IMR-90 (cell line): ENCODE results near the gene CDX4. TPM values are rescaled to one million over a fixed set of nuclear protein-coding genes. Genes with fewer than 3 reads are reported as not detected.

ENCODE experiments used
- ATAC-seq: fragments of 200-7000 bp; cut with Tn5 transposase; 2 replicates; pipeline ENCODE4 v1.9.1; 2020; ENCODE audit warnings: low read depth, mild to moderate bottlenecking, moderate library complexity
- BruUV-seq: library from RNA; stranded (reverse); fragments of 400-500 nt; replicated peaks from 2 replicates; lab custom pipeline; 2021; lab: Mats Ljungman, UMichigan
- CTCF ChIA-PET: fragments of 300-600 bp; formaldehyde crosslinking; extraction: SDS; loops from one replicate; lab custom pipeline; 2021; ENCODE audit warnings: antibody characterized with exemption; lab: Yijun Ruan, JAX
- POLR2A ChIA-PET: fragments of 300-600 bp; sonication (Branson Sonifier 250); formaldehyde crosslinking; loops from one replicate; lab custom pipeline; 2022; ENCODE audit warnings: antibody characterized with exemption; ENCODE audit not compliant: unreplicated experiment; lab: Charles Lee
- DNase-seq: peaks from one replicate; pipeline ENCODE4 v3.0.0; 2013
- H2AFZ ChIP-seq: replicated peaks from 2 replicates; pipeline ENCODE3; 2013; ENCODE audit warnings: low read length, mild to moderate bottlenecking; ENCODE audit not compliant: poor library complexity
- H2AK5ac ChIP-seq: 2 replicates; pipeline ENCODE4 v1.6.1; 2013; ENCODE audit warnings: low read depth, low read length, inconsistent platforms
- H2AK9ac ChIP-seq: replicated peaks from 2 replicates; pipeline ENCODE3; 2013; ENCODE audit warnings: mild to moderate bottlenecking, low read depth, low read length, moderate library complexity; ENCODE audit not compliant: poor library complexity
- H2BK120ac ChIP-seq: 2 replicates; pipeline ENCODE4 v1.6.1; 2013; ENCODE audit warnings: low read depth, low read length, inconsistent platforms
- H2BK15ac ChIP-seq: 3 replicates; pipeline ENCODE4 v1.6.1; 2013; ENCODE audit warnings: low read depth, low read length, inconsistent platforms
- H2BK20ac ChIP-seq: 2 replicates; pipeline ENCODE4 v1.6.1; 2013; ENCODE audit warnings: low read depth, mild to moderate bottlenecking, inconsistent platforms, low read length, moderate library complexity
- H2BK5ac ChIP-seq: 2 replicates; pipeline ENCODE4 v1.6.1; 2013; ENCODE audit warnings: mild to moderate bottlenecking, low read depth, low read length, inconsistent platforms; ENCODE audit not compliant: poor library complexity, severe bottlenecking
- H3K14ac ChIP-seq: replicated peaks from 2 replicates; pipeline ENCODE4 v1.6.1; 2013; ENCODE audit warnings: low read depth, low read length, inconsistent platforms
- H3K18ac ChIP-seq: 2 replicates; pipeline ENCODE4 v1.6.1; 2013; ENCODE audit warnings: low read depth, low read length, control low read depth
- H3K23ac ChIP-seq: 2 replicates; pipeline ENCODE4 v1.6.1; 2013; ENCODE audit warnings: low read depth, low read length, inconsistent platforms
- H3K27ac ChIP-seq: 2 replicates; pipeline ENCODE4 v1.5.1; 2013; ENCODE audit warnings: mild to moderate bottlenecking, control low read depth, low read length; ENCODE audit not compliant: insufficient read depth
- H3K27me3 ChIP-seq: 2 replicates; pipeline ENCODE4 v1.6.1; 2013; ENCODE audit warnings: low read length; ENCODE audit not compliant: control insufficient read depth, insufficient read depth
- H3K36me3 ChIP-seq: 2 replicates; pipeline ENCODE4 v1.6.1; 2013; ENCODE audit warnings: low read length, mixed read lengths; ENCODE audit not compliant: control insufficient read depth, insufficient read depth
- H3K4ac ChIP-seq: 2 replicates; pipeline ENCODE4 v1.6.1; 2013; ENCODE audit warnings: low read depth, low read length, inconsistent platforms
- H3K4me1 ChIP-seq: 2 replicates; pipeline ENCODE4 v1.6.1; 2013; ENCODE audit warnings: low read length, mixed read lengths; ENCODE audit not compliant: control insufficient read depth, insufficient read depth
- H3K4me2 ChIP-seq: 2 replicates; pipeline ENCODE4 v1.6.1; 2013; ENCODE audit warnings: low read depth, mild to moderate bottlenecking, control low read depth, low read length, moderate library complexity
- H3K4me3 ChIP-seq: 2 replicates; pipeline ENCODE4 v1.5.1; 2013; ENCODE audit warnings: low read depth, mild to moderate bottlenecking, control low read depth, low read length, moderate library complexity; ENCODE audit not compliant: insufficient read depth
- H3K56ac ChIP-seq: 2 replicates; pipeline ENCODE4 v1.6.1; 2013; ENCODE audit warnings: low read length, inconsistent platforms; ENCODE audit not compliant: insufficient read depth; ENCODE audit errors: extremely low read depth
- H3K79me1 ChIP-seq, 2 experiments: 2 replicates each; pipeline ENCODE4 v1.6.1; 2013; ENCODE audit warnings: low read length in 2 of 2, inconsistent platforms in 1 of 2, low read depth in 1 of 2
- H3K9ac ChIP-seq: 2 replicates; pipeline ENCODE4 v1.6.1; 2013; ENCODE audit warnings: low read depth, low read length, control low read depth
- H3K9me1 ChIP-seq: 2 replicates; pipeline ENCODE4 v1.6.1; 2013; ENCODE audit warnings: low read length, inconsistent platforms; ENCODE audit not compliant: insufficient read depth
- H3K9me3 ChIP-seq: 2 replicates; pipeline ENCODE4 v1.6.1; 2013; ENCODE audit warnings: low read length; ENCODE audit not compliant: control insufficient read depth, insufficient read depth
- H4K20me1 ChIP-seq: 2 replicates; pipeline ENCODE4 v1.6.1; 2013; ENCODE audit warnings: low read length, inconsistent platforms; ENCODE audit not compliant: insufficient read depth
- H4K5ac ChIP-seq: 2 replicates; pipeline ENCODE4 v1.6.1; 2013; ENCODE audit warnings: mild to moderate bottlenecking, low read depth, low read length, control low read depth
- H4K8ac ChIP-seq, 2 experiments: 2 replicates each; pipeline ENCODE4 v1.6.1; 2013; ENCODE audit warnings: low read depth in 2 of 2, low read length in 2 of 2, control low read depth in 1 of 2, inconsistent platforms in 1 of 2
- H4K91ac ChIP-seq: 2 replicates; pipeline ENCODE4 v1.6.1; 2013; ENCODE audit warnings: low read depth, low read length, inconsistent platforms; ENCODE audit not compliant: insufficient read depth
- BHLHE40 ChIP-seq: fragments of 150-350 bp; IDR thresholded peaks from 2 replicates; pipeline ENCODE4 v1.6.1; 2016; ENCODE audit warnings: mild to moderate bottlenecking, low read depth, low read length
- MAFK ChIP-seq: IDR thresholded peaks from 2 replicates; pipeline ENCODE4 v1.6.1; 2012; ENCODE audit warnings: low read depth, low read length, improper control_type of control experiment
- MXI1 ChIP-seq: IDR thresholded peaks from 2 replicates; pipeline ENCODE4 v1.6.1; 2012; ENCODE audit warnings: low read depth, mild to moderate bottlenecking, low read length, moderate library complexity, borderline replicate concordance
- RCOR1 ChIP-seq: IDR thresholded peaks from 2 replicates; pipeline ENCODE4 v1.6.1; 2012; ENCODE audit warnings: mild to moderate bottlenecking, low read length, improper control_type of control experiment; ENCODE audit not compliant: insufficient replicate concordance
- RFX5 ChIP-seq: IDR thresholded peaks from 2 replicates; pipeline ENCODE4 v1.8.0; 2012; ENCODE audit warnings: low read depth, mild to moderate bottlenecking, low read length, moderate library complexity
- SMC3 ChIP-seq: fragments of 150-350 bp; IDR thresholded peaks from 2 replicates; pipeline ENCODE4 v1.6.1; 2016; ENCODE audit warnings: low read depth, mild to moderate bottlenecking, antibody characterized with exemption, low read length, moderate library complexity
- USF2 ChIP-seq: fragments of 150-350 bp; IDR thresholded peaks from 2 replicates; pipeline ENCODE4 v1.6.1; 2017; ENCODE audit warnings: mild to moderate bottlenecking, antibody characterized with exemption, low read length, low read depth
- dilution Hi-C: fragments of 300-500 bp; cut with HindIII; formaldehyde crosslinking; loops from one replicate; pipeline ENCODE4 v1.14.3; 2018; ENCODE audit warnings: low sequenced_read_pairs; ENCODE audit not compliant: unreplicated experiment
- in situ Hi-C: fragments of 300-500 bp; cut with MboI; formaldehyde crosslinking; loops from 3 replicates; pipeline ENCODE4 v1.14.3; 2019; ENCODE audit warnings: low sequenced_read_pairs, inconsistent platforms, mixed read lengths
- intact Hi-C: fragments of 100-400 bp; cut with micrococcal nuclease; formaldehyde crosslinking; loops from 2 replicates; pipeline ENCODE4 v1.10.0; 2022
- polyA plus RNA-seq, 3 experiments: library from polyadenylated mRNA; depleted of rRNA; stranded (reverse); fragments of >200 nt; gene quantifications; 2 replicates each; pipeline ENCODE4 v1.2.3, GENCODE V29; 2012; ENCODE audit warnings: low replicate concordance in 1 of 3
- total RNA-seq: library from RNA; depleted of rRNA; stranded (reverse); fragments of >200 nt; gene quantifications from 2 replicates; pipeline ENCODE4 v1.2.3, GENCODE V29; 2012

The CDX4 gene
- total and polyA plus RNA-seq, 2 of the 4 experiments (the other 2 are of a cell fraction) = not detected

GRCh38 chrX:73457306-73457705 lies 10.5 kb downstream of the CDX4 start:
- Histone ChIP-seq H3K23ac (no peak overlapping the region), H3K14ac (no peak overlapping the region), H3K4me1 (no peaks in the 10 kb centered on the region), H2BK120ac (no peak overlapping the region), H3K4me3 (no peak overlapping the region), H3K56ac (no peak overlapping the region), H3K18ac (no peak overlapping the region), H2AFZ (no peak overlapping the region), H3K27me3 (peaks cover 3% of the 10 kb centered on the region), H3K27ac (no peak overlapping the region), H3K9me3 (no peaks in the 10 kb centered on the region), H3K9ac (no peak overlapping the region), H2BK15ac (no peak overlapping the region), H4K8ac (no peak overlapping the region), H2AK9ac (no peak overlapping the region), H3K36me3 (no peaks in the 10 kb centered on the region), H4K20me1 (no peaks in the 10 kb centered on the region), H2AK5ac (no peak overlapping the region), H3K4me2 (no peak overlapping the region), H4K91ac (no peak overlapping the region), H3K9me1 (no peaks in the 10 kb centered on the region), H4K5ac (no peak overlapping the region), H2BK20ac (no peak overlapping the region), H3K4ac (no peak overlapping the region), H3K79me1 (no peaks in the 10 kb centered on the region), H2BK5ac (no peak overlapping the region)
- no peak for TF ChIP-seq MAFK
- TF ChIP-seq BHLHE40 = no peak
- TF ChIP-seq RCOR1 = no peak
- no peak for TF ChIP-seq USF2
- no peak for TF ChIP-seq MXI1
- TF ChIP-seq RFX5 = no peak
- no peak for TF ChIP-seq SMC3
- ChIA-PET POLR2A (no interaction called here), CTCF (no interaction called here)
- in situ Hi-C loops = no loop called here
- BruUV-seq = no TSS peak
- ATAC-seq (no peak), DNase-seq (no peak)
- intact Hi-C loops = no loop called here
- dilution Hi-C loops = no loop called here
